Measurements from ENCODE around the gene EMC10.
"Not testable (repeated sequence)": the region's sequence is repeated elsewhere in the genome, so short reads cannot be mapped to it uniquely, and the experiment has no call there.

EMC10 gene

GRCh38 chr19:50516456-50516855 lies 40.1 kb downstream of the EMC10 start:
- DNase-seq = no peak

- no peak for DNase-seq
Observed at GRCh38 chr19:50516964-50517703, 40.8 kb downstream of the EMC10 start.

GRCh38 chr19:50517704-50518075 lies 41.4 kb downstream of the EMC10 start:
- DNase-seq = no peak

- no peak for DNase-seq
Observed at GRCh38 chr19:50518091-50519005, 42.0 kb downstream of the EMC10 start.

- no peak for DNase-seq
Observed at GRCh38 chr19:50519006-50519575, 42.8 kb downstream of the EMC10 start.

- no peak for DNase-seq
Observed at GRCh38 chr19:50520822-50521465, 44.6 kb downstream of the EMC10 start.

GRCh38 chr19:50522881-50523280 lies 46.6 kb downstream of the EMC10 start:
- no peak for DNase-seq

- not testable (repeated sequence) for DNase-seq
Observed at GRCh38 chr19:50528052-50528451, 51.7 kb downstream of the EMC10 start.

GRCh38 chr19:50531171-50531612 lies 54.9 kb downstream of the EMC10 start:
- no peak for DNase-seq

GRCh38 chr19:50532952-50533351 lies 56.6 kb downstream of the EMC10 start:
- DNase-seq = no peak

GRCh38 chr19:50534478-50534877 lies 58.2 kb downstream of the EMC10 start:
- no peak for DNase-seq

- no peak for DNase-seq
Observed at GRCh38 chr19:50535672-50536187, 59.4 kb downstream of the EMC10 start.

GRCh38 chr19:50536662-50537305 lies 60.5 kb downstream of the EMC10 start:
- DNase-seq = no peak

- DNase-seq = no peak
Observed at GRCh38 chr19:50537306-50537685, 61.0 kb downstream of the EMC10 start.

- DNase-seq = peak; percentile 67
Observed at GRCh38 chr19:50537769-50538230, 61.5 kb downstream of the EMC10 start.

All from amniotic stem cell (primary cell).